Globus pallidus (tissue), 1 donor: ENCODE results near the gene NCEH1.

ENCODE experiments used
- DNase-seq: peaks from one replicate; pipeline ENCODE4 v3.0.0-alpha.2; 2015; ENCODE audit warnings: low spot score

The NCEH1 gene

DNA sequence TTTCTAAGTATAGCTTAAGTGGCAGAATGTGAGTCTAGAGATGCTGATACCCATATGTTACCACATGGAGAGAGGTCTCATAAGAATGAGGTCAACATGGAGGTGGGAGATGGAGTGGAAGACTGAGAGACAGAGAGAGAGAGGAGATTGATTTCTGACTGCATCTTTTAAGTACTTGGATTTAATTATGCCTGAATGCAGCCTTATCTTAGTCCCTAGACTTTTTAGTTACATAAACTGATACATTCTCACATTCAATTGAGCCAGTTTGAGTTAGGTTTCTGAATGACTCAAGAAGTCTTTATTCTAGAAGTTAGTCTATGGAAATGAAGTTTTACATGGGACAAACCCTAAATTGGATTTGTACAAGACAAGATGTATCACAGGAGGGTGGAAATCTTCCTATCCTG lies 129.1 kb downstream of the NCEH1 start:
- no peak for DNase-seq

DNA sequence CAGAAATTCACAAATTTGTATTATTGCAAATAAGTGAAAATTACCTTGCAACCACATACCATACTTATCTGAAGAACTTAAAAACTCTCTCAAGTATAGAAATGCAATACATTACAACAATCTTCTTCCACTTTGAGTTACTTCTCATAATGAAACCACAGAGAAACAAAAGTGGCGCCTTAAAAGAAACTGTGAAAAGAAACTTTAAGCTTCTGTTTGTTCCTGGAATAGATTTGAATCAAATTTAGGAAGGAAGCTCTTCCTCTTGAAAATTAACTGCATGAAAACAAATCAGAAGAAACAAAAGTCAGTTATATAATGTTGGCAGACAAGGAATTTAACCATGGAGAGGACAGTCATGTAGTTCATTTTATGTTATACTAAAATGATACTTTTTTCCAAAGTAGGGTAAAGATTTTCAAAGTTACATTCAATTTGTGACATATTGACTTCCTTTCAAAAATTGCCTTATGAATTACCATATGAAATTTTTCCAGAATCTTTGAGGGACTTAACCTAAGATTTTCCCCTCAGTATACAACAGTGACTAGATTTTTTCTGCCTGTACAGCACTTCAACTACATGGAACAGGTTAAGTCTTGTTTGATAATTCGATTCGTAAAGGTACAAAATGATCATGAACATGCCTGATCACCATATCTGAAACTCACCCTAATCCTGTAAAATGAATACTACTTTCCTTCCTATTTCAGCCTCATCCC lies 130.0 kb downstream of the NCEH1 start:
- DNase-seq = peak; percentile 39
